HG03196 (cell line): ENCODE data around the gene LIN7C.
"Not testable (repeated sequence)": the region's sequence is repeated elsewhere in the genome, so short reads cannot be mapped to it uniquely, and the experiment has no call there.

Experiments
- ATAC-seq: cut with Tn5 transposase; IDR thresholded peaks from one replicate; pipeline ENCODE4 v1.9.1; 2021; ENCODE audit not compliant: unreplicated experiment

The LIN7C gene

GRCh38 chr11:27506200-27507182, at the start of gene LIN7C:
LIN7C (minus strand) TSS chr11:27506769; CDS start chr11:27506752, 17 bp downstream.
- ATAC-seq = peak; percentile 99

DNA sequence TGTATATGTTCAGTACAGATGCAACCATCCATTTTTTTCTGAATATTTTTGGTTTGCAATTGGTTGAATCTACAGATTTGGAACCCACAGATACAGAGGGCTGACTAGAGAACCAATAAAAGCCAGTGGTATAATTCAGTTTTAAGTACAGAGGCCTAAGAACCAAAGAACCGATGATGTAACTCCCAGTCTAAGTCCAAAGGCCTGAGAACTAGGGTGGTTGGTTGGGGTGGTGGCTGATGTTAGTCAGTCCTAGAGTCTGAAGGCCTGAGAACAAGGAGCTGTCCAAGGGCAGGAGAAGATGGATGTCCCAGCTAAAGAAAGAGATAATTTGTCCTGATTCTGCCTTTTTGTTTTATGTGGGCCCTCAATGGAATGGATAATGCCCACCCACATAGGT, 48.7 kb upstream of the LIN7C start:
- ATAC-seq = no peak

GRCh38 chr11:27553186-27553585, 46.6 kb upstream of the LIN7C start:
- no peak for ATAC-seq

DNA sequence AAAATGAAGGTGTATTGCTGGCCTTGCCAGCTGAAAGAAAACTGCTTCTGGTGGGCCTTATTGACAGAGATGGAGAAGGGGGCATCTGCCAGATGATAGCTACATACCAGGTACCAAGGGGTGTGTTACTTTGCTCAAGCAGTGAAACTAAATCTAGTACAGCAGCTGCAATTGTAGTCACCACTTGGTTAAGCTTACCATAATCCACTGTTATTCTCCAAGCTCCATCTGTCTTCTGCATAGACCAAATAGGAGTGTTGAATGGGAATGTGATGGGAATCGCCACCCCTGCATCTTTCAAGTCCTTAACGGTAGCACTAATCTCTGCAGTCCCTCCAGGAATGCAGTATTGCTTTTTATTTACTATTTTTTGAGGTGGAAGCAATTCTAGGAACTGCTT, 45.8 kb upstream of the LIN7C start:
- ATAC-seq = no peak

DNA sequence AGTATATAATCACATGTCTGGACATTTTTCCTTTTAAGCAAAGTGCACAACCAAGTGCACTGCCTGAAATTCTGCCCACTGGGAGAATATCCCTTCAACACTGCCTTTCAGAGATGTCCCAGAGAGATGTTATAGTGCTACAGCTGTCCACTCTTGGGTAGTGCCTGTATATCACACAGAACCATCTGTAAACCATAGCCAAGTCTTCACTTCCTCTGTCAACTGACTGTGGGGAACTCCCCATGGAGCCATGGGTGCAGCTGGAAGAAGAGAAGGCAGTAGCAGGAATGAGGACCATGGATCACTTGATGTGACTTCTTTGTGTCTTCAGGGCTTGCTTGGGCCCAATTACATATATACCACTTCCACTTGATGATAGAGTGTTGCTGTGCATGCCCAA, 44.6 kb upstream of the LIN7C start:
- no peak for ATAC-seq

- ATAC-seq = no peak
Measured at GRCh38 chr11:27545946-27546345, 39.4 kb upstream of the LIN7C start.

DNA sequence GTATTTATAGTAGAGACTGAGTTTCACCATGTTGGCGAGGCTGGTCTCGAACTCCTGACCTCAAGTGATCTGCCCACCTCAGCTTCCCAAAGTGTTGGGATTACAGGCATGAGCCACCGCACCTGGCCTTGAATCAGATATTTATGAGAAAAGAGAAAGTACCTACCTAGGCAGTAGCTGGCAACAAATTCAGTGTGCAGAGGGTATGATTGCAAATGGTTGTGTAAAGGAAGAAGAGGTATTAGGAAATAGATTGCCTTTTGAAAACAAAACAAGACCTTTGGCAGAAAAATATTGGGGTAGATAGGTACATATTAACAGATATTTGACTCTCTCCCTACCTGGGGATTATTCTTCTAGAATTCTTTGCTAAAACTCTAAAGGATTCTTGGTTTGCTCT, 38.5 kb upstream of the LIN7C start:
- no peak for ATAC-seq

- ATAC-seq = no peak
Measured at GRCh38 chr11:27541790-27542189, 35.2 kb upstream of the LIN7C start.

DNA sequence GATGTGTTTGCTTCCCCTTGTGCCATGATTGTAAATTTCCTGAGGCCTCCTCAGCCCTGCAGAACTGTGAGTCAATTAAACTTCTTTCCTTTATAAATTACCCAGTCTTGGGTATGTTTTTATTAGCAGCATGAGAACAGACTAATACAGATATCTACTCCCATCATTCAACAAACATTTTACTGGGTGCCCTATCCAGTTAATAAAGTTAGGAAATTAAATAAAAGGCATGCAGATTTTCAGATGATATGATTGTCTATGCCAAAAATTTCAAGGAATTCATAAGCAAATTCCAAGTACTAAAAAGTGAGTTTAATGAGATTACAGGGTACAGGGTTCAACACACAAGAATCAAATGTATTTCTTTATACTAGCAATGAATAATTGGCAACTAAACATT, 33.5 kb upstream of the LIN7C start:
- ATAC-seq = no peak

DNA sequence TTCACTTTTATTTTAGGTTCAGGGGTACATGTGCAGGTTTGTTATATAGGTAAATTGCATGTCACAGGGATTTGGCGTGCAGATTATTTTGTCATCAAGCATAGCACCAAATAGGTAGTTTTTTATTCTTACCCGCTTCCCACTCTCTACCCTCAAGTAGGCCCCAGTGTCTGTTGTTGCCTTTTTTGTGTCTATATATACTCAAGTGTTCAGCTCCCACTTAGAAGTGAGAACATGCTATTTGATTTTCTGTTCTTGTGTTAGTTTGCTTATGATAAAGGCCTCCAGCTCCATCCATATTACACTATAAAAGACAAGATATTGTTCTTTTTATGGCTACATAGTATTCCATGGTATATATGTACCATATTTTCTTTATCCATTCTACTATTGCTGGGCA, 28.5 kb upstream of the LIN7C start:
- ATAC-seq = no peak

- no peak for ATAC-seq
Measured at GRCh38 chr11:27532652-27533325, 26.2 kb upstream of the LIN7C start.

GRCh38 chr11:27528712-27529111, 22.1 kb upstream of the LIN7C start:
- ATAC-seq = no peak

- no peak for ATAC-seq
Measured at GRCh38 chr11:27526535-27526934, 20.0 kb upstream of the LIN7C start.

DNA sequence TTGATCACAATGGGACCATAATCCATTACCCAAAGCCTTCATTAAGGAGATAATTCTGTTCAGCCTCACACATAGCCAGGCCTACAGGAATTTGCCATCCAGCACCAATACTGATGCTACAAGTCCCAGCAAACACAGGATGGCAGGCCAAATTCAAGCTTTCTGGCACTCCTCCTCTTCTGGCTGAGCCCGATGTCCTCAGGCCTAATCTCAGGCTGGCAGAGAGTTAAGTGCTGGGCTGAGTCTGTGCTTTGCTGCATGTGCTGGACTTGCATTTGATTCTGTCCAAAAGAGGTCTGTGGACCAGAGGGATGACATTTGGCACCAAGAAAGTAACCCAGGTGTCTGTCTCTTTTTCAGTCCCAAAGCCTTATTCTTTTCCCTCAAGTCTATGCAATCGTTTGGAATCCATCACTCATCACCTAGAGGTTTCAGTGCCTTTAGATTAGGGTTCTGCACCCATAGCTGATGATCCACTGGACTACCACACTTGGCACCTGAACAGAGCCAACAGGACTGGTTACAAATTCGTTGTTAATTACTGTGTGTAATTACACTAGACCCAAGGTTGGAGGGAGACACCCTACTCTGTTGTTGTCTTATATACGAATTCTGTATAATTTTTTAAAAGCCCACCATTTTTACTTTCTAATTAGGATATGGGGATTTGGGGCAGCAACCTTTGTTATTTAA, 19.4 kb upstream of the LIN7C start:
- no peak for ATAC-seq

DNA sequence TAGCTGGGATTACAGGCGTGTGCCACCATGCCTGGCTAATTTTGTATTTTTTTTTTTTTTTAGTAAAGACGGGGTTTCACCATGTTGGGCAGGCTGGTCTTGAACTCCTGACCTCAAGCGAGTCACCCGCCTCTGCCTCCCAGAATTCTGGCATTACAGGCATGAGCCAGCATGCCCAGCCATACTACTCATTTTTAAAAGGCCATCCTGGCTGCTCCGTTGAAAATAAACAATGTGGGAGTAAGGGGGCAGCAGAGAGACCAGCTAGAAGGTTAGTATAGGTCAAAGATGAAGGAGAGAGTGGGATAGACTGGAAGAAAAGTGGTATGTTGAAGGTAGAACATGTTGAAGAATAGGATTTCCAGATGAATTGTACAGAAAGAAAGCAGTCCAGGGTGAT, 17.6 kb upstream of the LIN7C start:
- ATAC-seq = no peak

DNA sequence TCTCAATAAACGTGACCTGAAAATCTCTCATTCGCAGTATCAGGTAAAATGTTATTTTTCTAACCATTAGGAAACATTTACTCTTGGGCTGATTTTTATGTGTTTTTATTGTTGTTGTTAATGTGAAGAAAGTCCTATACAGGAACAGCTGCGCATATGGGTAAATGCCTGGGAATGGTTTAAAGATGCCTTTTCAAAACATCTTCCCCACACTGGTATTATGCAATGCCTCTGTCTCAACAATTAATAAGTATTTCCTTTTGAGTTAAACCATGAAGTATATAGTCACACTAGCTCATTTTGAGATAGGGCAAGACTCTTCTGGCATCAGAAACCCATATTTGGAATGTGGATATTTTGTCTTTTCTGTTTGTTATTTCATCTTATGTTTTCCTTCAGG, 13.7 kb upstream of the LIN7C start:
- ATAC-seq = no peak

- no peak for ATAC-seq
Measured at GRCh38 chr11:27518518-27518917, 11.9 kb upstream of the LIN7C start.

DNA sequence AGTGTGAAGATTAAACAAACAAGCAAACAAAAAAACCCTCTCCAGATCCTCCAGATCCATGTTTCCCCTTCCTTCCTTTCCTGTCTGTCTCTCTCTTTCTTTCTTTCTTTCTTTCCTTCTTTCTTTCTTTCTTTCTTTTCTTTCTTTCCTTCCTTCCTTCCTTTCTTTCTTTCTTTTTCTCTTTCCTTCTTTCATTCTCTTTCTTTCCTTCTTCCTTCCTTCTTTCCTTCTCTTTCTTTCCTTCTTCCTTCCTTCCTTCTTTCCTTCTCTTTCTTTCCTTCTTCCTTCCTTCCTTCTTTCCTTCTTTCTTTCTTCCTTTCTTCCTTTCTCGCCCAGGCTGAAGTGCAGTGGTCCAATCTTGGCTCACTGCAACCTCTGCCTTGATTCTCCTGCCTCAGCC, 10.9 kb upstream of the LIN7C start:
- ATAC-seq = not testable (repeated sequence)

GRCh38 chr11:27514558-27514957, 8.0 kb upstream of the LIN7C start:
- no peak for ATAC-seq

- no peak for ATAC-seq
Measured at GRCh38 chr11:27514076-27514475, 7.5 kb upstream of the LIN7C start.

GRCh38 chr11:27513389-27513788, 6.8 kb upstream of the LIN7C start:
- ATAC-seq = no peak

DNA sequence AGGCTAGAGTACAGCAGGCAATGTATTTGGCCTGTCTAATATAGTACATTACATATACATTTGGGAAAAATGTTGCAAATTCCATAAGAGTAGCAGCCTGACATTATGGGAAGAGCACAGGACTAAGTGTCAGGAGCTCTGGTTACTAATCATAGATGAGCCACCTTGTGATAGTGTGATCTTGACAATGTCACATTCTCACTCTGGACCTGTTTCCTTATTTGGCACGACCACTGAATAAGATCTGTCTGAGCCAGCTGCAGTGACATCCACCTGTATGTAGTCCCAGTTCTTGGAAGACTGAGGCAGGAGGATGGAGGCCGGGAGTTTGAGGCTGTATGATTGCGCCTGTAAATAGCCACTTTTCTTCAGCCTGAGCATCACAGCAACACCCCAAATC, 5.7 kb upstream of the LIN7C start:
- ATAC-seq = no peak
